ENCODE results near the gene CAPN9. TPM values are rescaled to one million over a fixed set of nuclear protein-coding genes. Genes with fewer than 3 reads are reported as not detected.

The CAPN9 gene
- total RNA-seq, 2 experiments from 2014 or later = not detected

DNA sequence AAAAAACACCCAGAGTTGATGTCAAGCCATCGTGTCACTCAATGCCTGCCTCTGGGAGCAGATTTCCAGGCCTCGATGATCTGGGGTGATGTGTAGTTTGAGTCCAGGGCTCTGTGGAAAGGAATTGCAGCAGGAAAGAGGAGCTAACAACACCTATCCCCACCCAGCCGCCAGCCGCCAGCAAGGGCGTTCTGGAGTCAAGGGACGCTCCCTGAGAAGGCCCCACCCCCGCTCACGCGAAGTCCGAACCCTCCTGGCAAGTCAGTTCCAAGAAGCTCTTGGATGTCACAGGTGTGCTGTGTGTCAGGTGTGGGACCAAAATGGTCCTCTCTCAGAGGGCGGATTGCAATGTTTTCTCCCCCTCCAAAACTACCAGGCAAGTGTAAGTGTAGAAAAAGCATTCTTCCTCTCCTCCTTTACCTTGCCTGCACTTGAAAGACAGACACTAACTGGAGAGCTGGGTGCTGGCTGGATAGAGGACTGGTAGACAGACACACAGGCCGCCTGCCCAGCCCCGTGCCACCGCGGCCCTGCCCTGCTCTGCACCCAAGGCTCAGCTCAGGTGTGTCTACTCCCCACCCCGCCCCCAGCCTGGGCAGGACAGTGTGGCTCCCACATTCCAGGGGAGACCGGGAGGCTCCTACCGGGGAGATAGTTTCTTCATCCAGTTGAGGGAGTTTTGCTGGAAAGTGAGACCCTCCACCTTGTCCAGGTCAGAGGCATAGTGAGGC, 41.7 kb upstream of the CAPN9 start:
- CTCF ChIA-PET = interaction anchor here (1.0 kb wide), 1 partner anchor 67 kb away, joined by 3 read pairs; no protein-coding TSS in a partner anchor
- Mint-ChIP-seq H3K27me3 (peaks cover 4% of the 10 kb centered on the region), H3K9me3 (ENCODE audit: low read depth) (no peaks in the 10 kb centered on the region), H3K36me3 (ENCODE audit: low read depth) (no peaks in the 10 kb centered on the region), H3K4me1 (no peaks in the 10 kb centered on the region), H3K4me3 (no peak overlapping the region), H3K27ac (no peak overlapping the region)
- POLR2A ChIA-PET = no interaction called here
- ATAC-seq = no peak
- intact Hi-C loops (cut with DNase I, micrococcal nuclease) = no loop called here
- DNase-seq = no peak

DNA sequence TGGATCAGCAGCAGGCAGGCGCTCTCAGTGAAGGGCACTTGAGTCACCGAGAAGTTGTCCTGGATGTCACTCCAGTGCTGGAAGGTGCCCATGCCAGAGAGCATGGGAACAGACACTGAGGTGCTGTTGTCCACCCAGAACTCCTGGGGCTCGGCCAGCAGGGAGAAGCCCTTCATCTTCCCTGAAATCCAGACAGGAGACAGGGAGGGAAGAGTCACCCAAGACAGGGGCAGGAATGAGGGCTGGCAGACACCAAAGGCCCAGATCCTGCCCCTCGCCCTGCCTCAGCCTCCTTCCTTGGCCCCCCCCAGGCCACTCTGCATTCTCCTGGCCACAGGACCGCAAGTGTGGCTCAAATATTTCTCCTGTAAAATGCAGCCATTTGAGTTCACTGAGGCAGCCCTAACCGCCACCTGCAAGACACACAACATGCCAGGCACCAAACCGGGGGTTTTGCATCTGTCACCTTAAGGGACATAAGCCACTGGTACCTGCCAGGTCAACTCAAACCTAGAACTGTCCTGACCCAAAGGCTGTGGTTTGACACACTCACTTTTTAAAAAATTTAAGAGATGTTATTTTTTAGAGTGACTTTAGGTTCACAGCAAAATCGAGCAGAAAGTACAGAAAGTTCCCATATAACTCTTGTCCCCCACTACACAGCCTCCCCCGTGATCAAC, 41.0 kb upstream of the CAPN9 start:
- DNase-seq = no peak
- Mint-ChIP-seq H3K27ac (no peak overlapping the region), H3K4me3 (no peak overlapping the region), H3K36me3 (ENCODE audit: low read depth) (no peaks in the 10 kb centered on the region), H3K4me1 (no peaks in the 10 kb centered on the region), H3K9me3 (ENCODE audit: low read depth) (no peaks in the 10 kb centered on the region), H3K27me3 (peaks cover 4% of the 10 kb centered on the region)
- intact Hi-C loops (cut with DNase I, micrococcal nuclease) = no loop called here
- ATAC-seq = no peak
- CTCF ChIA-PET = no interaction called here
- POLR2A ChIA-PET = no interaction called here

DNA sequence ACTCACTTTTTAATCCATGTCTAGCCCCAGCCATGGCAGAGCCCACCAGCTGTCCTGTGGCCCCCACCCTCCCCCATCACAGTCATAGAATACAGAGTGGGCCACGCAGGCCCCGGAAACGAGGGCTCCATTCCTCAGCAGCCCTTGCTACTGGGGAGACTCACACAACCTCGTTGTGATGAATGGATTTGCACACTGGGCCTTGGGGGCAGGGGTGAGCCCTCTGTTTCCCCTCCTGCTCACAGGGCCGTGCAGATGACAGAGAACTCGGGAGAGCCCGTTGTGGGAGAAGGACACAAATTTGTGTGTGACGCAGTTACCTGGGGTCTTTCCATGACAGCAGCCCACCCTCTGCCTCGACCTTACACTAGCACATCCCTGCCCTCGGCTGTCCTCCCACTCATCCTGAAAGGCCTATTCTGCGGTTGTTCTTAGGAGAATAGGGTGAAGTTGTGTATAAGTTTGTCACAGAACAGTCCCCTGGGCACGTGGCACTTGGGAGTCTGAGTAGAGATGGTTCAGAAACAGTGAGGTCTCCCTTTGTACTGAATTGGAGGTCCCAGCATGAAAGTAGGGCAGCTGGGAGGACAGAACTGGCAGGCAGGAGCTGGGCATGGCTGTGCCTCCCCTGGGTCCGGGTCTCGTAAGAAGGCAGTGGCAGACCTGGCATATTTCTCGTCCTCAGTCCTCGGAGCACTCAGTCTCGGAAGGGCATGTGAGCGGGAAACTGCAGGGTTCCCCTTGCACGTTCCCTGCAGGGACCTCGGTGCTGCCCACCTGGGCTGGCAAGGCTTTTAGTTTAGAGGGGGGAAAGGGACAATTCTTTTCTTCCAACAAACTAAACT, 40.1 kb upstream of the CAPN9 start:
- POLR2A ChIA-PET = no interaction called here
- ATAC-seq = no peak
- H3K36me3 Mint-ChIP-seq (ENCODE audit: low read depth) = no peaks in the 10 kb centered on the region
- no peak overlapping the region for H3K4me3 Mint-ChIP-seq
- no peak overlapping the region for H3K27ac Mint-ChIP-seq
- CTCF ChIA-PET = no interaction called here
- H3K27me3 Mint-ChIP-seq = peaks cover 4% of the 10 kb centered on the region
- no peaks in the 10 kb centered on the region for H3K4me1 Mint-ChIP-seq
- no peak for DNase-seq
- no peaks in the 10 kb centered on the region for H3K9me3 Mint-ChIP-seq (ENCODE audit: low read depth)
- intact Hi-C loops (cut with DNase I, micrococcal nuclease) = no loop called here

DNA sequence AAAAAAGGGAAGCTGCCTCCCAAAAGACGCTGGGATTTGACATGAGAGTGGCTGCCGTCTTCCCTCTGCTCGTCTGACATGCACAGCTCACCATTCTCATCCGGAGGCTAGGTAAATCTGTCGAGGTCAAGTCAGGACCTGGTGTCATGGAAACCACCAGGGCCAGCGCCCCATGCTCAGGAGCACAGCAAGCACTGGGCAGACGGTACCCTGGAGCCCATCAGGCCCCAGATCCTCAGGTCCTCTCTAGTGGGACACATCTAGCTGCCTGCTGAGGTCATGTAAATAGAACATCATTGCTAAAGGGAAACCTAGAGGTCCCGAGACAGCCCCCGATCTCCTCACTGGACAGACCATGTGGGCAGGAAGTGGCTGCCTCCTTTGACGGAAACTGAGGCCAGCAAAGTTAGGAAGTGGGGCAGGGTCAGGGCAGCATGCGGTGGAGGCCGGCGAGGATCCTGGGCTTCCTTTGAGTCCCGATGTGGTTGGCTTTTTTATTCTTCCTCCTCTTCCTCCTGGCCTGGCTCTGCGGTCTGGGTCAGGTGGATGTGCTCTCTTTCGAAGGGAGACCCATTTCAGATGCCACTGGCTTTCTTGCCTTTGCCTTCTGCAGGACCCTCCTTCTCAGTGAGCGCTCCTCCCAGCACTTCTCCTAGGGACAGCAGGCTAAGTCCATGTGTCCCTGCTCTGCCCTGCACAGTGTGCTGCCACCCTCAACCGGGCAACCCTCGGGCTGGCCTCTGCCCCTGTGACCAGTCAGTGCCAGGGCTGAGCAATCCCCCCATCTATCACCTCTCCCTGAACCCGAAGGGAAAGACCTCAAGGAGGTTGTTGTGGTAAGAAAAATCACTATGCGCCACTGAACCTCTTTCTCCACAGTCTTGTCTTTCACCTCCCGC, 39.2 kb upstream of the CAPN9 start:
- CTCF ChIA-PET = no interaction called here
- Mint-ChIP-seq H3K4me1 (no peaks in the 10 kb centered on the region), H3K36me3 (ENCODE audit: low read depth) (no peaks in the 10 kb centered on the region), H3K4me3 (no peak overlapping the region), H3K9me3 (ENCODE audit: low read depth) (no peaks in the 10 kb centered on the region), H3K27ac (no peak overlapping the region), H3K27me3 (peaks cover 6% of the 10 kb centered on the region)
- no peak for ATAC-seq
- intact Hi-C loops (cut with DNase I, micrococcal nuclease) = no loop called here
- POLR2A ChIA-PET = no interaction called here
- no peak for DNase-seq

DNA sequence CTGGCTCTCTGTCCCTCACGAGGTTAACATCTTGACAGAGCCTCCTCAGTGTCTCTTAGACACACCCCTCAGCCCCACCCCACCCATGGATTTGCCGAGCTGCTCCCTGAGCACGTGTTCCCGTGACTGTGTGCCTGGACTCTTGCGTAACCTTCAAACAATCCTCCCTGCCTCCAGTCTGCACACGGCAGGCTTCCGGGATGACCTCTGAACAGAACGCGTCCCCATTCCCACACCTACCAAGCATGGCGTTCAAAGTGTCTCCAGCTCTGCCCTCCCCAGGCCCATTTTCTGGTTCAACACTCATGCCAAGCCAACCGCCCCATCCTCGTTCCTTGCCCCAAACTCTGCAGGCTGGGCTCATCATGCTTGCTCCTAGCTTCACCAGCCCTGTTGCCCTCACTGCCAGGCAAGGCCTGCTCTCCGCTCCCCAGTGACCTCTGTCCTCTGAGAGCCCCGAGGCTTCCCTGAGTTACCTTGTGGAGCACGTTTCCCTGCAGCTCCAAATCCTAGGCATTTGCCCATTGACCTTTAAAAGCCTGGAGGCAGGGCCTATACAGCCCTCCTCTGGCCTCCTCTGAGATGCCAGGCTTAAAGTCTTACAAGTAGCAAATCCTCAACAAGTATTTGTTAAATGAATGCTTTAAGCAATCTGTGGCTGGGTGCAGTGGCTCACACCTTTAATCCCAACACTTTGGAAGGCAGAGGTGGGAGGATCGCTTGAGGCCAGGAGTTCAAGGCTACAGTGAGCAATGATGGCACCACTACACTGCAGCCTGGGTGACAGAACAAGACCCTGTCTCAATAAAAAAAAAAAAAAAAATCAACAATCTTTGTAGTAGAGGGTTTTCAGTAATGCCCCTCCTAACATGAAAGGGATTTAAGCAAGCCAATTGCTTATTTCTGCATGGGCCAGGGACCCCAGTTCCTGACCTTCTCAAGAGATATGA, 38.3 kb upstream of the CAPN9 start:
- DNase-seq (no peak), ATAC-seq (no peak)
- CTCF ChIA-PET = no interaction called here
- no peak overlapping the region for H3K27ac Mint-ChIP-seq
- H3K36me3 Mint-ChIP-seq (ENCODE audit: low read depth) = no peaks in the 10 kb centered on the region
- no peak overlapping the region for H3K4me3 Mint-ChIP-seq
- POLR2A ChIA-PET = no interaction called here
- peaks cover 7% of the 10 kb centered on the region for H3K27me3 Mint-ChIP-seq
- intact Hi-C loops (cut with DNase I, micrococcal nuclease) = no loop called here
- H3K9me3 Mint-ChIP-seq (ENCODE audit: low read depth) = no peaks in the 10 kb centered on the region
- no peaks in the 10 kb centered on the region for H3K4me1 Mint-ChIP-seq

DNA sequence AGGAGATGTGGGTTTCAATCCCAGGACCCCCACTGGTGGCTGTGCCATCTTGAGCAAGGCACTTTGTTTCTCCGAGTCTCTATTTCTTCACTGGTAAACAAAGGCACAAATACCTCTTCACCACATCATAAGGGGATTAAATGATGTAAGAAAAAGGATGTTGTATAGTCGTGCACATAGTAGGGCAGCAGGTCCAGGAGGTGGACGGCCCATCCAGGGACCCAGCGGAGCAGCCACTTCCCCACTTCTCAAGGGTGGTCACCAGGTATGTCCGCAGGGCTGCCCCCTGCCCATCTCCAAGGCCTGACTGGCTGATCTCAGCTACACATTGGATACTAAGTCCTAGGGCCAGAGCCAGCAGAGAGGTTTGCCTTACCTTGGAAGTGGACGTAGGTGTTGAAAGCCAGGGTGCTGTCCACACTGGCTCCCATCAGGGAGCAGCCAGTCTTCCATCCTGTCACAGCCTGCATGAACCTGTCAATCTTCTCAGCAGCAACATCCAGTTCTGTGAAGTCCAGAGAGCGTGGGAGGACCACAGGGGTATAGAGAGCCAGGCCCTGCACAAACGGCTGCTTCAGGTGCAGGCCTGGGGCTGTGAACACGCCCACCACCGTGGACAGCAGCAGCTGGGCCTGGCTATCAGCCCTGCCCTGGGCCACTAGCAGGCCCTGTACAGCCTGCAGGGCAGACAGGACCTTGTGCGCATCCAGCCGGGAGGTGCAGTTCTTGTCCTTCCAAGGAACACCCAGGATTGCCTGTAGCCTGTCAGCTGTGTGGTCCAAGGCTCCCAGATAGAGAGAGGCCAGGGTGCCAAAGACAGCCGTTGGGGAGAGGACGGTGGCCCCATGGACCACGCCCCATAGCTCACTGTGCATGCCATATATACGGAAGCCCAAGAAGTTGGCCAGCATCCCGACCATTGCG, 37.3 kb upstream of the CAPN9 start:
- Mint-ChIP-seq H3K4me1 (no peaks in the 10 kb centered on the region), H3K36me3 (ENCODE audit: low read depth) (no peaks in the 10 kb centered on the region), H3K27ac (no peak overlapping the region), H3K9me3 (ENCODE audit: low read depth) (no peaks in the 10 kb centered on the region), H3K27me3 (peaks cover 12% of the 10 kb centered on the region), H3K4me3 (no peak overlapping the region)
- ATAC-seq (no peak), DNase-seq (no peak)
- ChIA-PET CTCF (no interaction called here), POLR2A (no interaction called here)
- intact Hi-C loops (cut with DNase I, micrococcal nuclease) = no loop called here

DNA sequence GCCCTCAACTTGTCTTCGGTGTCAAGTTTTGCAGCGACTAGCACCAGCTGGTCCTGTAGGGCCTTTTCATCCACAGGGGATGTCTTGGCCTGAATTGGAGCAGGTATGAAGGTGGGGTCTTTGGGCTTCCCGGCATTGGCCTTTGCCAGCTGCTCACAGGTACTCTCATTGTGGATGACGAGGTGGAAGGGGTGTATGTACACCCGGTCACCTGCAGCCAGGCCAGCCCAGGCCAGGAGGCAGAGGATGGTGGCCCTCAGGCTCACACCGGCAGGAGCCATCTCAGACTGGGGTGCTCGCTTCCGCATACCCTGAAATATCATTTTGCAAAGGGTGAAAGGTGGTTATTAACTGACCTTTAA, 36.7 kb upstream of the CAPN9 start:
- Mint-ChIP-seq H3K27ac (no peak overlapping the region), H3K4me1 (no peaks in the 10 kb centered on the region), H3K27me3 (peaks cover 13% of the 10 kb centered on the region), H3K36me3 (ENCODE audit: low read depth) (no peaks in the 10 kb centered on the region), H3K4me3 (no peak overlapping the region), H3K9me3 (ENCODE audit: low read depth) (no peaks in the 10 kb centered on the region)
- CTCF ChIA-PET = no interaction called here
- intact Hi-C loops (cut with DNase I, micrococcal nuclease) = no loop called here
- DNase-seq = no peak
- POLR2A ChIA-PET = no interaction called here
- no peak for ATAC-seq

DNA sequence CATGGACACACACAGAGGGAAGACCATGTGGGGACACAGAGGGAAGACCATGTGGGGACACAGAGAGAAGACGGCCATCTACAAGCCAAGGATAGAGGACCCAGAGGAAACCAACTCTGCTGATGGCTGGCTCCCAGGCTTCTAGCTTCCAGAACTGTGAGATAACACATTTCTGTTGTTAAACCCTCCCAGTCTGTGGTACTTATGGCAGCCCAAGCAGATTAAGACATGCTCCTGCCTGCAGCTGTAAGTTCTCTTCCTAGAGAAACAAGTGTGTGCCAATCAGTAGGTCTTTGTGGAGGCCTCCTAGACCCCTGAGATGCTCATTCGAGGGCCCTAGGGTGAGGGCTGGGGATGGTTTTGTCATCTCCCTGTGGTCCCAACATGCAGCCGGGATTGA, 35.9 kb upstream of the CAPN9 start:
- ChIA-PET POLR2A (no interaction called here), CTCF (no interaction called here)
- Mint-ChIP-seq H3K4me3 (no peak overlapping the region), H3K27ac (no peak overlapping the region), H3K9me3 (ENCODE audit: low read depth) (no peaks in the 10 kb centered on the region), H3K36me3 (ENCODE audit: low read depth) (no peaks in the 10 kb centered on the region), H3K27me3 (peaks cover 13% of the 10 kb centered on the region), H3K4me1 (no peaks in the 10 kb centered on the region)
- intact Hi-C loops (cut with DNase I, micrococcal nuclease) = no loop called here
- DNase-seq (no peak), ATAC-seq (no peak)

DNA sequence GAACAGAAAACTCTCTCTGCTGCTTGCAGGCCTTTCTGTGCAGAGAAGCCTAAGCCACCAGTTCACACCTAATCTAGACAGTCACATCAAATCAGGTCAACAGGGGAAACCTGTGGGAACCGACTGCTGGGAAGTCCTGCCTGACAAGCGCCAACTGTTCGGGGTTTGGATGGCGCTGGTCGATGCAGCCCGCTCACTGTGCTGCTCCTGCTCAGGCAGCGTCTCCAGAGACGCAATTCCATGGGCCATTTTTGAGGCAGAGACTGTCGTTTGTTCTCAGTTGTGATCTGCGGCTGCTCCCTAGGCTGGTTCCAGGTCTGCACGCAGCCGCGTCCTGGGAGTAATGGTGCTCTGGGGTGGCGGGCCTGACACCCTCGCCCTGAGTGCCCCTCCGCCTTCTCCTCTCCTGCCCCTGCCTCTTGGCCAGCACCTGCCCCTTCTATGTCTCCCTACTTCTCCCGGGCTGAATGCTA, 34.7 kb upstream of the CAPN9 start:
- H3K36me3 Mint-ChIP-seq (ENCODE audit: low read depth) = no peaks in the 10 kb centered on the region
- H3K9me3 Mint-ChIP-seq (ENCODE audit: low read depth) = peaks cover 3% of the 10 kb centered on the region
- ChIA-PET CTCF (interaction anchor here (0.6 kb wide), 1 partner anchor 727 kb away, joined by 3 read pairs; no protein-coding TSS in a partner anchor), POLR2A (no interaction called here)
- no peak overlapping the region for H3K27ac Mint-ChIP-seq
- intact Hi-C loops (cut with DNase I, micrococcal nuclease) = no loop called here
- no peaks in the 10 kb centered on the region for H3K4me1 Mint-ChIP-seq
- DNase-seq (no peak), ATAC-seq (no peak)
- no peak overlapping the region for H3K4me3 Mint-ChIP-seq
- H3K27me3 Mint-ChIP-seq = peaks cover 15% of the 10 kb centered on the region

DNA sequence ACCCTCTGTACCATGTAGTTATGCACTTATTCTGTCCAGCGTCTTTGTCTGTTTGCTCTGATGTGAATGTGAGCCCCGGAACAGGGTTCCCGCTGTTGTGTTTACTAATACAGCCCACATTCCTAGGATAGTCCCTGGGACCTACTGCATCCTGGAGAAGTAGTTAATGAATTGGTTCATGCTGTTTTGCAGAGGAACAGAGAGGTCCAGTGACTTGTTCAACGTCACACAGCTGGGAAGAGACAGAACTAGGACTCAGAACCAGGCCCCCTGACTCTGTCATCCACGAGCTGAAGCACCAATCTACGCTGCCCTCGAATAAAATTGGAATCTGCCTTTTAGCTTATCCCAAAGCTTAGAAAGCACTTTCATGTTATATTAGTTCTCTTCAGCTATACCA, 34.0 kb upstream of the CAPN9 start:
- intact Hi-C loops (cut with DNase I, micrococcal nuclease) = no loop called here
- Mint-ChIP-seq H3K27ac (no peak overlapping the region), H3K36me3 (ENCODE audit: low read depth) (no peaks in the 10 kb centered on the region), H3K9me3 (ENCODE audit: low read depth) (peaks cover 3% of the 10 kb centered on the region), H3K27me3 (peaks cover 12% of the 10 kb centered on the region), H3K4me3 (no peak overlapping the region), H3K4me1 (no peaks in the 10 kb centered on the region)
- ChIA-PET POLR2A (no interaction called here), CTCF (no interaction called here)
- DNase-seq (no peak), ATAC-seq (no peak)

Data from activated CD4-positive, alpha-beta T cell treated with anti-CD3 and anti-CD28 coated beads for 36 hours (primary cell).